Activated CD4-positive, alpha-beta T cell treated with anti-CD3 and anti-CD28 coated beads, Interleukin-2, amount 50 U/mL, for 48 hours (primary cell): ENCODE measurements around the gene FRAS1.
"Not testable (repeated sequence)": the region's sequence is repeated elsewhere in the genome, so short reads cannot be mapped to it uniquely, and the experiment has no call there.

Experiments
- DNase-seq, 2 experiments: peaks; one replicate each; pipeline ENCODE4 v3.0.0-alpha.2; 2020

The FRAS1 gene

GRCh38 chr4:78395642-78396041 is 338.5 kb downstream of the FRAS1 start:
- no peak for DNase-seq

GRCh38 chr4:78396613-78397291 is 339.6 kb downstream of the FRAS1 start:
- DNase-seq: no peak

GRCh38 chr4:78397292-78397630 is 340.1 kb downstream of the FRAS1 start:
- DNase-seq: no peak

- DNase-seq: no peak
Measured at GRCh38 chr4:78409612-78410202, 352.6 kb downstream of the FRAS1 start.

GRCh38 chr4:78410225-78410624 is 353.1 kb downstream of the FRAS1 start:
- DNase-seq: no peak

- no peak for DNase-seq
Measured at GRCh38 chr4:78410676-78411075, 353.6 kb downstream of the FRAS1 start.

- no peak for DNase-seq
Measured at GRCh38 chr4:78414116-78414515, 357.0 kb downstream of the FRAS1 start.

GRCh38 chr4:78417603-78418002 is 360.5 kb downstream of the FRAS1 start:
- DNase-seq: no peak

GRCh38 chr4:78418406-78418805 is 361.3 kb downstream of the FRAS1 start:
- DNase-seq: no peak

GRCh38 chr4:78423790-78424189 is 366.7 kb downstream of the FRAS1 start:
- no peak for DNase-seq

GRCh38 chr4:78424461-78424860 is 367.3 kb downstream of the FRAS1 start:
- no peak for DNase-seq

- no peak for DNase-seq
Measured at GRCh38 chr4:78426972-78427371, 369.8 kb downstream of the FRAS1 start.

GRCh38 chr4:78428996-78429395 is 371.9 kb downstream of the FRAS1 start:
- no peak for DNase-seq

GRCh38 chr4:78432896-78433295 is 375.8 kb downstream of the FRAS1 start:
- no peak for DNase-seq

GRCh38 chr4:78437608-78438088 is 380.5 kb downstream of the FRAS1 start:
- DNase-seq: no peak

- no peak for DNase-seq
Measured at GRCh38 chr4:78439328-78439727, 382.2 kb downstream of the FRAS1 start.

GRCh38 chr4:78441756-78442155 is 384.6 kb downstream of the FRAS1 start:
- DNase-seq: no peak

GRCh38 chr4:78446619-78447018 is 389.5 kb downstream of the FRAS1 start:
- DNase-seq: no peak

GRCh38 chr4:78451407-78451806 is 394.3 kb downstream of the FRAS1 start:
- no peak for DNase-seq

GRCh38 chr4:78454016-78454415 is 396.9 kb downstream of the FRAS1 start:
- no peak for DNase-seq

- DNase-seq: no peak
Measured at GRCh38 chr4:78457751-78458150, 400.6 kb downstream of the FRAS1 start.

- DNase-seq: no peak
Measured at GRCh38 chr4:78459327-78459726, 402.2 kb downstream of the FRAS1 start.

GRCh38 chr4:78460368-78460767 is 403.2 kb downstream of the FRAS1 start:
- no peak for DNase-seq

GRCh38 chr4:78464265-78464664 is 407.1 kb downstream of the FRAS1 start:
- no peak for DNase-seq

- DNase-seq: not testable (repeated sequence)
Measured at GRCh38 chr4:78467223-78467622, 410.1 kb downstream of the FRAS1 start.
